Activated T-helper 1 cell treated with anti-CD3 and anti-CD28 coated beads, Interleukin-2, amount 50 U/mL, for 16 hours (primary cell): ENCODE measurements around the gene FXYD6.

Experiments used
- DNase-seq, 2 donors: peaks; one replicate each; pipeline ENCODE4 v3.0.0-alpha.2; 2020; ENCODE audit warnings: low read depth in 1 of 2, low spot score in 1 of 2

Gene FXYD6

DNA sequence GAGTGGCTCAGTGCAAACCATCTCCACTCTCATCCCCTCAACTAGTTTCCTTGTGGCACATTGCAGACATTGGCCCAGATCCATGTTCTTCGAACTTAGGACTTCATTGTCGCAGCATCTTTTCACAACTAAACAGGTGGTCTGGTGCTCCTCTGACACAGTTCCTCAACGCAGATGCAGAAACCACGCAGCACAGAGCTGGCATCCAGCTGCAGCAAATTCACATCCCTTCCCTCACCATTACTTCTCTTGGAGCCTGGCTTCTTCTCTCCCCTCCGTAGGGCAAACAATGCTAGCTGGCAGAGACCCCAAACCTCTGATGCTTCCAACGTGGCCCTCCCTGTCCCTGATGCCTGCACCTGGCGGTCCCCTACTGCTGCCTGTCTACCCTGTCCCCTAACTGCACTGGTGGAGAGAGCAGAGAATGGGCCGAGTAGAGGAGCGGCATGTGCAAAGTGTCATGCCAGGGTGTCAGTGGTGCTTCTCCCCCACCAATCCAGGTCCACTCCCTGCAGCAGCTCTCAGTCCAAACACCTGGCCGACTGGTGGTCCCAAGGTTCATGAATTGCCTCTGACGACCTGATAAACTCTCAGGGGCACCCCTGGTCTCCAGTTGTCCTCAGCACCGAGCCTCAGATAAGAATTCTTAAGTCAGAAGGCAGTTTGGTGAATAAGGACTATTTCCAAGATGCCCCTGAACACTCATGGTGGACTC, 34.6 kb upstream of the FXYD6 start:
- DNase-seq: no peak

DNA sequence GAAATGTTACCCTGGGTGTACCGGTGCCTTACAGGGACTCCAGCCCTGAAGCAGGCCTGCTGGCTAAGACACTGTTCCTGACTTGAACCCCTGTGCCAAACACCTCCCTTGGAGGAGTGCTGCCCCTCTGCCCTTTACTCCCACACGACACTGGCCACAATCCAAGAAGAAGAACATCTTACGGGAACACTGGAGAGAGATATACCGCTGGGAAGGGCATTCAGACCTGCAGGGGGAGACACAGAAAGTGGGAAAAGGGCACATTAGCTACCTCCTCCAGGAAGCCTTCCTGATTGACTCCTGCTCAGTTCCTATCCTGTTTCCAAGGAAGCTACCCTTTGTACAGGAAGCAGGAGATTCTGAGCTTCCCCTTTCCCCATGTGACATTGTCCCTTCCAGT, 34.1 kb upstream of the FXYD6 start:
- no peak for DNase-seq

DNA sequence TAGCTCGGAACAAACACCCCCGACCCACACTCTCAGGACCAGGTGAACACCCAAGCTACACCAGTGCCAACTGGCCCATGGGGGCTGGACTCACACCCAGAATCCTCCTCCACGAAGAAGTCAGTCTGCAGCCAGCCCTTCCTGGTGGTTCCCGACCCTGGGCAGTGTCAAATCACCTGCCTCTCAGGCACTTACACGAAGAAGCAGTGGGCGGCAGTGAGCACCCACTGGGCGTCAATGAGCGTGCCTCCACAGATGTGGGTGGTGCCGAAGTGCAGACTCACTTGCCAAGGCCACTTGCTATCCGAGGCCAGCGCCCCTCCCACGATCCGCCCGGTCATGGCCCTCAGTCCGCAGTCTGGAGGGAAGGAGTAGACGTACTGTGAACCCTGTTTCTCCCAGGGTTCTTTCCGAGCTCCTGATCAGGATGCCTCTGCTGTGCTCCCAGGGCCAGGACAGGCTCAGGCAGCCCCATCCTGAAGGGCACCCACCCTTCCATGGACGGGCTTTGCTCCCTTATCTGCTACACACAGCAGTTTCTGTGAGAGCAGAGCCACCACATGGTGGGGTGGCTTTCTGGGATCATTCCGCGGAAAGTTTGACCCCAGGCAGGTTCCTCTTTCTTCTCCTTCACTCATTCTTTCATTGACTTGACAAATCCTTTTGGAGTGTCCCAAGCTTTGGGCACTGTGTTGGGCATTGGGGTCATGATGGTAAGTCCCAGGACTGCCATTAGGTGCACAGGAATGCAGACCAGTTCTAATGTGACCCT, 33.3 kb upstream of the FXYD6 start:
- no peak for DNase-seq

DNA sequence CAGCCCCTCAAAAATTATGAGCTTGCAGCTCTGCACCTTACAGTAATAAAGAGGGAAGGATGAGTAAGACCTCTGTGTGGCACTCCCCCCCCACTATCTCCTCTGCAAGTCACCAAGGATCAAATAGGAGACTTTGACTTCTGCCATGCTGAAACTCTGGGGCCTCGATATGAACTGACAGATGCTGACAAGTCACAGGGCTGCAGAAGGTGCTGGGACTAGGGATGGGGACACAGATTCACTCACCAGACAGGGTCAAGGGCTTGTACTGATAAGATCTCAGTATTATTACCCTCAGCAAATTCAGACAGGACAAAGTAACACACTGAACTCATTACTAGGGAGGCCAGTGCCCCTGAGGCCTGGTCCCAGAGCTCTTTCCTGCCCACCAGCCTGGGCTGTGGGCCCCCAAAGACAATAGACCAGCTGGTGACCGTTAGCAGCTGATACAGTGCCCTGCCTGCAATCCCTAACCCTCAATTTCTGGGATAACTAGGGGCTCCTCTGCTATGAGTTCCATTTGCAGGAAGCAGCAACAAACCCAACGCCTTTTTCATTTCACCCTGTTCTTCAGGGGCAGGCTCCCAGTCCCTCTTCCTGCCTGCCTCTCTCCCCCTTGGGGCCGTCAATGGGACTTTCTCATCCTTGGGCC, 32.6 kb upstream of the FXYD6 start:
- no peak for DNase-seq

DNA sequence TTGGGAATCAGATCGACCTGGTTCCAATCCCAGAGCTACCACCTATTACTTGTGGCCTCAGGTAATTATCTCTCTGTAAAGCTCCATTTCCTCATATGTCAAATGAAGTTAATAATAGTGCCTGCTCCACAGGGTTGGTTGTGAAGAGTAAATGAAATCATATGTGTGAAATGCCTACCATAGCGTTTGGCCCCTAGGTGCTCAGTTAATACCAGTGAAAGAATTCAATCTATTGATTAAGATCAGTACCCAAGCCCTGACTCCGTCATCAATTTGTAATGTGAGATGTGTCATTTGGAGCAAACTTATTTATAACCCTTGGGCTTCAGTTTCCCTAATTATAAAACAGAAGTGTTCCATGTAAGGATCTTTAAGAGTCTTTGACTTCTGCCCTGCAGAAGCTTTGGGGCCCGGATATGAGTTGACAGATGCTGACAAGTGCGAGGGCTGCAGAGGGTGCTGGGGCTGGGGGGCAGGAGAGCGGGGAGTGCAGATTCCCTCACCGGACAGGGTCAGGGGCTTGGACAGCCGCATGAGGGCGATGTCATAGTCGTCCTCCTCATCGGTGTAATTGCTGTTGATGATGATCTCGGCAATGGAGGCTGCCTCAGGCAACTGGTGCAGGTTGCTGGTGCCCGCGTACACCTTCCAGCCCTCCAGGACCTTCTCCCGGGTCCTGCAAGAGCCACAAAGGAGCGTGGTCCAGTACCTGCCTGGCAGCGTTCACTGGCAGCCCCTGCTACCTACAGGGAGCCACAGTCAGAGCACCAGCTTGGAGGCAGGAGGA, 31.8 kb upstream of the FXYD6 start:
- DNase-seq: no peak

DNA sequence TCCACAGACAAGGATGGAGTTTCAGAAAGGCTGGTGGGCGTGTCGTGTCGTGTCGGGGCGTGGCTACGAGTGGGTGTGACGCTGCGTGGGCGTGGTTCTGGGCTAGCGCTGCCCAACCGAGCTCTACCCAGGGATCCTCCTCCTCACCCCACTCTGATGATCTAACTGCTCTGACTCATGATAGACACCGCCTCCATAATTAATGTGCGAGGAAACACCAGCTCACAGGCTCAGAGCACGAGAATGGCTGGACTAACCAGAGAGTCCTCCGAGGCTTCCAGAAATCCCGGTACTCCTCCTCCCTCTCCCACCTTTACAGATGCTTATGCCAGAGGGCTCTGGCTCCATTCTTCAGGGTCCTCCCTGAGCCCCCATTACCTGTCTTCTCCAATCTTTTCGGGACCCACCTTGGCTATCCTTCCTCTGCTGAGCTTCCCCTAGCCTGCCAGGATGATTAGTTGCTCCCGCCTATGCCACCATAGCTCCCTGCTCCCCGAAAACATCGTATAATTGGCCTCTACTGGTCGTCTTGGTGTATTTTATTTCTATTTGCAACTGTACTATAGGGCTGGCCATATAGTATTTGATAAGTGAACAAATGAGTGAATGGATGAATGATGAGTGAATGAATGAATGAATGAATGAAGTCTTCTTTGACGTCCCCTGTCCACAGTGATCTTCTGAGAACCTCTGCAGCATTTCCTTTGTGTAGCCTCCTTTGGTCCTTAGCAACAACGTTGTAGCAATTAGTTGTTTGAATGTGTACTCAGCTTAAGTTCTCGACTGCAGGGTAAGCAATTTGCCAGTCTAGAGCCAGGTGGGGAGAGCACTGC, 31.0 kb upstream of the FXYD6 start:
- DNase-seq: peak in 1 of 2 donors; percentile 30

DNA sequence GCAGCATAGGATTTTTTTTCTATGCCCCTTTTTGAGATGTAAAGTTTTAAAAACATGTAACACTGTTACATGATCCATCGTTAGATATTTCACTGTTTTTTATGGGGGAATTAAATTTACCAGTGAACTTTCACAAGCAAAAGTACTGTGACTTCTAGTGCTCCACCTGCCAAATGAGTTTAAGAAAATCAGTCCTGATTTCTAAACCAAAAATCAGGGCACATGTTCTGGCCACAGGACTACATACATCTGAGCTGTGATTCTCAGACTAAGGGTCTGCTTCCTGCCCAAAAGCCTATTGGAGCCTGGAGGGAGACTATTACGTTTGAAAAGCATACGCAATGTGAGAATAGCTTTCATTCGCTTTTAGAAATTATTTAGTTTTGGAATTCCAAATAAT, 30.3 kb upstream of the FXYD6 start:
- DNase-seq: no peak

DNA sequence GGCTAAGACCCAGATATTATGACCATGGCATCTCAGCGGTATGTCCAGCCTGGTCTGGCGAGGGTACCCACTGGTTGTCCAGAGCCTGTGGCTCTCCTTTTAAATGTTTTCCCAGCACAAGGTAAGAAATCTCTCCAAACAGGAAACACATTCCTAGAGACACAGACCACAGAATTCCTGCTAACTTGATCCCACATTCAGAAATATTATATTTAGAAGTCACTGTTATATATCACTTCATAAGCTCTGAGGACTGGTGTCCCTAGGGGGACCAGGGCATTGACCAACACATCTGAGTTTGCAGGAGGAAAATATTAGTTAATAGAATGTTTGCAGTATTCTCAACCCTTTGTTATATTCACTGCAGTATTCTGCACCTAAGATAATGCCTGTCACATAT, 29.7 kb upstream of the FXYD6 start:
- DNase-seq: no peak

DNA sequence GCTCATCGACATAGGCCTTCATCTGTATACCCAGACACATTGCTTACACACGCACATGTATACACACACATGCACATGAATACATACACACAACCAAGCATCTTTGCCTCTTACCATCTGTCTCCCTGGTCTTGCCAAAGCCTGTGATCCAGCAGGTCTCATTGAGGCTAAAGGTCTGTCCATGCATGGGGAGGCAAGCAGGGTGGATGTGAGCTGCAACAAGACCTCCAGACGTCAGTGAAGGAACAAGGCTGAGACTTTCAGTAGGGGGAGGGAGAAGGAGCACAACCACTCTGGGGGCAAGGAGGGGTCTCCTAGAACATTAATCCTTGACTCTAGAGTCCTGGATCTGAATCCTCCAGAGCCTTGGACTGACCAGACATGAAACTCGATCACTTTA, 29.1 kb upstream of the FXYD6 start:
- DNase-seq: no peak

DNA sequence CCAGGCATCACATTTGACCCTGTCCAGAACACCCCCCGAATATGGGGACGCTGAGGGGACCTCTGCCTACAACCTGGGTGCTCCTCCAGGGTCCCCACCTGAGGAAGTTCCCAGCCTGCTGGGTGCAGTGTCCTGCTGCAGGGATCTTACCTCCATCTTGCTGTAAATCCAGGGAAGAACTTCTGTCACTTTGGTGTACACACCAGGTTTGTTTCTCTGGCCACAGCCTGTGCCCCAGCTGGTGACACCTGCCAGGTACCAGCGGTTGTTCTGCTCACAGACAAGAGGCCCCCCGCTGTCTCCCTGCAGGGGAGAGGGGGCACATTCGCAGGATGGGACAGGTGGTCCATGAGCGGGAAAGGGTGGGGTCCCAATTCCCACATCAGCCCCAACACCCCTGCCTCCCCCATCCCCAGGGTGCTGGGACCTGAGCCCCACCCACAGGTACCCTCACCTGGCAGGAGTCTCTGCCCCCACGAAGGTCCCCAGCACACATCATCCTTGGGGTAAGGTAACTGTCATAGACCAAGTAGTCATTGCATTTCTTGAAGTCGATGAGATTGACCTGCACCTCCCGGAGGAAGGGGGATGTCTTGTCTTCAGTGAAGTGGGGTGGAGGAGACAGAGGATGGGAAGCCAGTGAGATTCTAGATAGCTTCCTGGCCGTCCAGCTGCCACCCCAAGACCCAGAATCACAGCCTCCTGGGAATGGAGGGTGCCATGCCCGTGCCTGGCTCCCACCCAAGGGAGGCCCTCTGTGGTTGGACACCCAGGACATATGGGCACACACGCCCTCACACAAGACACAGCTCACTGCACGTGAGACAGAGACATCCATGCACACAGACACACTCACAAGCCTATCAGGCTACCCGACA, 27.3 kb upstream of the FXYD6 start:
- no peak for DNase-seq

DNA sequence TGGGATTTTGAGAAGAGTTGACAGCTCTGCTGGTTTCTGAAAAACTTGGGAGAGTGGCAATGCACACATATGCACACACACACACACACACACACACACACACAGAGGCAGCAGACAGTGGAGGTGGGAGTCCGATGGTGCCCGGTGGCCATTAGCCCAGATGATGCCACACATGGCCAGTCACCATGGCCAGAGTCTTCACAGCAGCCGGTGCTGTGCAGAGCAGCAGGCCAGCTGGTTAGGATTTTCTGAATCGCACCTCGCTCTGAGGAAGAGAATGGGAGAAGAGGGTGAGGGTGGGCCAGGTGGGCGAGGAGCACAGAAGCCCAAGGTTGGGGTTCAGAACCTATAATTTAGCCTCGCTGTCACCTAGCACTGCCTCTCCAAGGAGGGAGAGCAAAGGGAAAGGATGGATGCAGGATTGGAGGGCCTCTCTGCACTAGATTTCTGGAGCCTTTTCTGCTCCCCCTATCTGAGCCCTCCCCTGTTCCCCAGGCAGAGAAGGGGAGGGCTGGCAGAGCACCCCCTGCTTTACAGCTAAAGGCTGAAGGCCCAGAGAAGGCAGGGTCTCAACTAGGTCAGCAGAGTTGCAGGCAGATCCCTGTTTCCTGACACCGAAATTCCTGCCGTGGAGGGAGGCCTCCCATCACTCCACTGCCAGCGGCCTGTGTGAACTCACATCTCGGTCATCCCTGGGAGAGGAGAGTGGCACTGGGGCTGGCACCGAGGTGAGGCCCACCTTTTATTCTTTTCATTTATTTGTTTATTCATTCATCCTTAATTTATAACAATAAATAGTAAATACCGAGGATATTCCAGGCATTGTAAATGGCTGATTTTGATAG, 25.8 kb upstream of the FXYD6 start:
- DNase-seq: no peak

DNA sequence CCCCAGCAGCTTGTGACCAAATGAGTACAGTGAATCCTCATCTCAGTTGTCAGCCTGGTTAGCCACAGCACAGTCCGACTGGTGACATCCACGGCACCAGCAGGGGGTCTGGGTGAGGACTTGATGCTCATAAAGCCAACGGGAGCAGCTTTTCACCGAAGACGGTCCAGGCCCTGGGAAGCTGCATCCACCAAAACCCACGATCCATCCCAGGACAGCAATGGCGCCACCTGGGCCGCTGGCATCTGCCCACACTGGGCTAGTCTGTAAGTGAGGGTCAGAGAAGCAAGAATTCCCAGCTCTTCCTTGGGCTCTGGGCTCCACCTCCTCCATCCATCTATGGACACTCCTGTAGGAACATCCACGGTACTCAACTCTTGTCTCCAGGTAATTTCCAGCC, 25.1 kb upstream of the FXYD6 start:
- DNase-seq: no peak

DNA sequence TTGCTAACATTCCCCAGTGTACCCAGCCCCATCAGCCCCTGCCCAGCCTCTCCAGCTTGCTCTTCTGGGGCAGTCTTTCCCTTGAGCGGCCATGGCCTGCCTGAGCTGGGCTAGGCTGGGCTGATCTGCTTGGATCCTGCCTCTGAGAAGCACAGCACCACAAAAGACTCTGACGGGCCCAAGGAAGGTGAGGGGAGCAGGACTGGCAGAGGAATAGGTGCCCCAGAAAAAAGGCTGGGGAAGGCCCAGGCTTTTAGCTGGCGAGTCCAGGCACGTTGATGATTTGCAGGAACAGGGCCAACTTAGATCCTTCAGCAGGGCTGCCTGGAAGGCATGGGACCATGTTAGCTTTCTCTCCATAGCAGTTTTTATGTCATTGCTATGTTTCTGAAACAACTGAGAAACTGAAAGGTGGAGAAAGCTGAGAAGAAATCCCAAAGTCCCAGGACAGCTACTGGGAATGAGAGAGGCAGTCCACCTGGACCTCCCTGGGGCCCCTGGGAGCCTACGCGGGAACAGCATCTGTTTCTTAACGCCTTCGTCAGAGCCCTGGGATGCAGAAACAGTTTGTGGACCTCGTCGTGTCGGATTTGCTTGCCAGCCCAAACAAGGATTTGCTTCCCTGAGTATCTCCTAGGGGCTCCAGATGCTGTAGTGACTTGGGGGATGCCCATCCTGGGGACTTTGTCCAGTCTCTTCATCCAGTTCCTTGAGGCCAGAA, 24.4 kb upstream of the FXYD6 start:
- no peak for DNase-seq

DNA sequence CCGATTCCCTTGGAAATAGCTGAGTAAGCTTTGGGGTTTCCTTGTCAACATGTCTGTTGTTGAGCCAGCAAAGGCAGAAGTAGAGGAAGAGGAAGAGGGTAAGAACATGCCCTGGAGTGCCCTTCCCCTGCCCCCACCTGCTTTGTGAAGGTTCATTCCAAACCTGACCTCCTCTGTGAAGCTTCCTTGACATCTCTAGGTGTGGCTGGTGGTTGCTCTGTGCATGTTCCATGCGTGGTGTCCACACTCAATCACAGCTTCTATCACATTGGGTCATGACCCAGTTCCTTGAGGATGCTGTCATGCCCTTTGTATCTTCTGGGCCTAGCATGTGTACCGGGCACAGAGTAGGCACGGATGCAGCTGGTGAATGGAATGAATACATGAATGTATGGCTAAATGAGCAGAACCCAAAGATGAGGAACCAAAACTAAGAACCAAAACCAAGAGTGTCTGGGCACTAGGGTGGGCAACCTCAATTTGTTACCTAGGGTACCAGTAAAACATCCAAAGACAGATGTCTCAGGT, 23.7 kb upstream of the FXYD6 start:
- DNase-seq: no peak

DNA sequence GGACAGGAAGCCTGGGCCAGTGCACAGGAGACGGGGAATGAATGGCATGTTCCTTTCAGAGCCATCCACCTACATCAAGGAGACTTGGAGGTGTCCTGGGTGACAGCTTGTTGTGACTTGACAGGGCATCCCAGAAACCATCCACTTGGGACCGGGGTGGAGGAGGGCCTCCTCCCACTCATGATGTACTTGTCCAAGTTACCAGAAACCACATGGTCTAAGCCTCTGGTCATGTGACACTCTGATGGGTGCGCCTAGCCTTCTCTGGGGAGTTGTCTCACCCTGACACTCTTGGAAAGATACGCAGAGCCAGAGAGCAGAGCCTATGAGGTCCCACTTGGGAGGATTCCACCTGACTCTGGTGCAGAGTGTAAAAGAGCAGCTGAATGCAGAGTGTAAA, 21.6 kb upstream of the FXYD6 start:
- no peak for DNase-seq

DNA sequence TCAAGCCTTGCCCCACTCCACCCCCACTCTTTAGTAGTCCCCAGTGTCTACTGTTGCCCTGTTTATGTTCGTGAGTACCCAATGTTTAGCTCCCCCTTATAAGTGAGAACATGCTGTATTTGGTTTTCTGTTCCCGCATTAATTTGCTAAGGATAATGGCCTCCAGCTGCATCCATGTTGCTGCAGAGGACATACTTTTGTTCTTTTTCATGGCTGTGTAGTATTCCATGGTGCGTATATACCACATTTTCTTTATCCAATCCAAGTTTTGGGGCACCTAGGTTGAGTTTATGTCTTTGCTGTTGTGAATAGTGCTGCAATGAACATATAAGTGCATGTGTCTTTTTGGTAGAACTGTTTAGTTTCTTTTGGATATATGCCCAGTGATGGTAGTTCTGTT, 16.2 kb upstream of the FXYD6 start:
- DNase-seq: no peak

DNA sequence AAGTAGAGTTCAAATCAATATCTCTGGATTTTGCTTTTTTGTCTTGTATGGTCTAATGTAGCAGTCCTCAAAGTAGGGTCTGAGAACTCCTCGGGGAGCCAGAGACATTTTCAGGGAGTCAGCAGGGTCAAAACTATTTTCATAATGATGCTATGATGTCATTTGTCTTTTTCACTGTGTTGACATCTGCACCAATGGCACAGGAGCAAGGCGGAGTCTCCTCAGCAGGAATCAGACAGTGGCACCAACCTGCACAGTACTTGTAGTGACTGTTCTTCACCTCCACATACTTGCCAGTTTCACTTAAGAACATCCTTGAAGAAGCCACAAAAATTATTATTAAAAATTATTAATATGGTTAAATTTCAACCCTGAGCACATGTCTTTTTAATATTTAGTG, 14.9 kb upstream of the FXYD6 start:
- DNase-seq: no peak

DNA sequence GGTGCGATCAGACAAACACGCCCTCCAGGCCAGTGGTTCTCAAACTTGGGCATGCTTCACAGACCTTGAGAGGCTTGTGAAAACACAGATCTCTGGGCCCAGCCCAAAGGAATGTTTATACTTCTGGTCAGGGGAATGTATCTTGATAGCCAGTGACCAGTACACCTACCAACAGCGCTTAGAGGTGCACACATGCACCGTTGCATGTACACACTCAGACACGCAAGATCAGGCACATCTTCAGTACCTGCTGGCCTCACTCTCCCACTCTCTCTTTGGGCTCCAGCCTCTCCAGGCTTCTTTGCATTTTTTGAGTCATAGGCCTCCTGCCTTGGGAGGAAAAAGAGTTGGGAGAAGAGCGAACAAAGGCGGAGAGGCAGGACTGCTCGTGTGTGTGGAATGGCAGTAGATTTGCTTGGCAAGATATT, 11.7 kb upstream of the FXYD6 start:
- no peak for DNase-seq
